Kidney glomerular epithelial cell (primary cell): Measurements from ENCODE around the gene ERFL.

Experiments used
- DNase-seq: peaks from one replicate; lab custom pipeline; 2025; lab: John Stamatoyannopoulos, UW

The ERFL gene

DNA sequence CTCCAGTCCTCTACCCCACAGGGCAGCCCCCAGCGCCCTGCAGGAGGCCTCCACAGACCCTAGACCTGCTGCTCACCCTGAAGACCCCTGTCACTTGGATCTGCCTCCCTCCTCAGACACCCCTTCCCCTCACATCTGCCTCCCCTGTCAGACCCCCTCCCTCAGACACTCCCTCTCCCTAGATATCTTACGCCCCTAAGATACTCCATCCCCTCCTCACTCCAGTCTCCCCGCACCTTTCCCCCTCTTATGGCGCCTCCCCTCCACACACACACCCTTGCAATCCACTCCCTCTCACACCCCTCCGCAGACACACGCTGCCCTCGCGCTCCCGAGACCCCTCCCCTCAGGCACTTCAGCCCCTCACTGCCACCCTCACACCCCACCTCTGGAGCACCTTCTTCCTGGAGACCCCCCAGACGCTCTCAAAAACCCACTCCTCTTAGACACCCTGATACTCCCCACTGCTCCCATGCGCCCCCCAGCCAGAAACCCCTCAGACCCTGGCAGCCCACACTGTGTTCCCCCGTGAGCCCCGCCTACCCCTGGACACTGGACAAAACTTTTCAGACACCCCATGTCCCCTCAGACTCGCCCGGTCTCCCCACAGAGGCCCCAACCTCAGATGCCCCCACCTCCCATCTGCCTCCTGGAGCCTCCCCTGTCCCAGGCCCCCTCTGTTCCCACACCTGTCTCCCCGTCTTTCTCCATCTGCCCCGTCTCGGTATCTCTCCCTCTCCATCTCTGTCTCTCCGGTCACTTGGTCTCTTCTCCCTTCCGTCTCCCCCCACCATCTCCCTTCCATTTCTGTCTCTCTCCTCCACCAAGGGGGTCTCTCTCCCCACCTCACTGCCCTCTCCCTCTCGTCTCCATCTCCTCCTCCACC, 14.5 kb downstream of the ERFL start:
- DNase-seq, result no peak

DNA sequence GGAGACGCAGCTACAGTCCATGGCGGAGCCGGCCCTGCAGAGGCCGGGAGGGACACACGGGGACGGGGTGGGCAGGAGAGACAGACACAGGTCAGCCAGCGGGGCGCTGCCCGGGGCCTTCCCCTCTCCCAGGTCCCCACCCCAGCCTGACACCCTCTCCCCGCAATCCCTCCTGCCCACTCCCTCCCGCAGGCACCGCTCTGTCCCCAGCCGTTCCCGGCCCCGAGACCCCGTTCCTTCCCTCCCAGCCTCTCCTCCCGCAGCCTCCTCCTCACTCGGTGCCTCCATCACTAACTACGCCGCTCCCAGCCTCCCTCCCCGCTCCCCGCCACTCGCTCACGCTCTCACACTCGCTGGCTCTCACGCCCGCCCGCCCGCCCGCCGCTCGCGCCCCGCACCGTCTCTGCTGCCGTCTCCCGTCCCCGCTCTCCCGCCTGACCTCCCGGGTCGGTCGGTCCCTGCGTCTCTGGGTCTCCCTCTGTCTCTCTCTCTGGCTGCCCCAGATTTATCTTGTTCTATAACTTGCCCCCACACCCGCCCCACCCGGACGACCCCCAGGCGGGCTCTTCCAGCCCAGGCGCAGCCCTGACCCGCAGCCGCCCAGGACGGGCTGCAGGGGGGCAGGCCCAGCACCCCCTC, 15.2 kb downstream of the ERFL start:
- no peak for DNase-seq

DNA sequence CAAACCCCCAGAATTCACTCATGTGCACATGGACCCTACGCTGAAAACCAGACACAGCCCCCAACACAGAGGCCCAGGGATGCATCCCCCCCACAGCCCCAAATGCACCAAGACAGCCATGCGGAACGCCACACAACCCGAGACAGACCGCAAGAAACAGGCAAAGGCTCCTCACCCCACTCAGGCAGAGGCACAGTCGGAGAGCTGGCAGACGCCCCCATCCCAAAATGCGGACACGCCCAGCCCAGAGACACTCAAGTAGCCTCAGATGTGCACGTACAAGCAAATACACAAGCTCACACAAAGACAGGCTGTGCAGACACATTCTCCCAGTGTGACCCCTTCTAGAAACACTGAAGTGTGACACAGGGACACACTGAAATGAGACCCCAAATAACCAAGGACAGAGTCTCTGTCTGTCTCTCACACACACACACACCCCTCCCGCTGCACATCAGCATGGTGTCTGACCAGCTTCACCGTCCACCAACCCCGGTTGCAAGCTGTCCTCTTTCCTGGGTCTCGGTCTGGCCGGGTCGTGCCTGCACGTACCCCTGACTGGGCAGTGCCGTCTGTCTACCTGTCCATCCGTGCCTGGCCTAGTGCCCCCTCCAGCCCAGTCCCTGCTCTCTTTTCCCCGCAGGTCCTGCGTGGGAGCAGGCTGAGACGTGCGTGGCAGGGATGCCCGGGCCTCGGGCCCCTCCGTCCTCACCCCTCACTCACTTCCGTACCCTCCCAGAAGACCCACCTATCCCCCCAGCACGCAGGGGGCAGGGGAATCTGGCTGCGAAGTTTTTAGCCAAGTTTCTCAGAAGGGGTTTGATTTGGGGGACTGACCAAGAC, 16.1 kb downstream of the ERFL start:
- no peak for DNase-seq

DNA sequence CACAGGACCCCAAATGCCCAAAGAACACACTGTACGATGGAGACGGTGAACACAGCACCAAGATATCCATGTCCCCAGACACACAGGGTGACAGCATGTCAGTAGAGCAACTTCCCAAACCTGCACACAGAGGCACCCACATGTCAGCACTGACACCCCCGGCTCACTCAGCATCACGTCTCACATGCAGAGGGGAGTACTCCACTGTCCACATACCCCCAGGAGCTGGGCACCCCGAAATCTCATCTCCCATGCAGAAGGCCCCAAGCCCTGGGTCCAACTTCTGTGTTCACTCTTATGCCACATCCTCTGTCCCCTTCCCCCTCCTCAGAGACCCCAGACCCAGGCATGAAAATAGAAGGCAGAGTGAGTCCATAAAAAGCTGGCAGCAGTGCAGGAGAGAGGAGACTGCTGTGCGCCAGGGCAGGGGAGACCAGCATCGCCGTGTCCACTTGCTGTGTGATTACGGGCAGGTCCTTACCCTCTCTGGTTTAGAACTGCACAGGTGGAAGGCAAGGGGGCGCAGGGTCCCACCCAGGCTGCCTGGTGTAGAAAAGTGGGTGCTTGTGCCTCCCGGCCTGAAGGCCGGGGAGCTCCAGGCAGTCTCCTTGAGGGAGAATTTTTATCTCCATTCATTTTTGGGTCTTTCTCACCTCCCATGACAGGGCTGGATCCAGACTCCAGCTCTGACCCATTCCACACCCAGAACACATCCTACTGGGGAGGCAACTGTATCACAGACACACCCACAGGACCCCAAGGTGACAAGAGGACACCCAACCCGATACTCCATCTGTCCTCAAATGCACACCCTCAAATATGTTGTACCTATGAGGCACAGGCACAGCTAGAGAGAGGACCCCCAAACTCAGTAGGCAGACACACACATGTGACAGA, 17.0 kb downstream of the ERFL start:
- DNase-seq, result no peak

GRCh38 chr19:41910240-41910991, 17.8 kb downstream of the ERFL start:
- DNase-seq, result no peak

DNA sequence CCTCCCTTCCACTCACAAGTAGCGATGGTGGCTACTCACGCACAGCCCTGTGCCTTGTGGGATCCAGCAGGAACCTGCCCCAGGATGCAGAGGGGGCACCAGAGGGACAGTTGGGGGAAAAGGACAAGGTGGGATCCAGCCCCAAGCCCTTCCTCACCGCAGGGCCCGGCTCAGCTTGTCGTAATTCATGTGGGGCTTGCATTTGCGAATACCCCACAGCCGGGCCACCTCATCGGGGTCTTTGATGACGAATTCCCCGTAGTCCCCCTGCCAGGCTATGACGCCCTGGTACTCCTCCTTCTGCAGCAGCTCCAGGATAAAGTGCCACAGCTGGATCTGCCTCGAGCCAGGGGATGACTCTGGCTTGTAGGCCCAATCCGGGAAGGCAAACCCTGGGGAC, 18.5 kb downstream of the ERFL start:
- no peak for DNase-seq

DNA sequence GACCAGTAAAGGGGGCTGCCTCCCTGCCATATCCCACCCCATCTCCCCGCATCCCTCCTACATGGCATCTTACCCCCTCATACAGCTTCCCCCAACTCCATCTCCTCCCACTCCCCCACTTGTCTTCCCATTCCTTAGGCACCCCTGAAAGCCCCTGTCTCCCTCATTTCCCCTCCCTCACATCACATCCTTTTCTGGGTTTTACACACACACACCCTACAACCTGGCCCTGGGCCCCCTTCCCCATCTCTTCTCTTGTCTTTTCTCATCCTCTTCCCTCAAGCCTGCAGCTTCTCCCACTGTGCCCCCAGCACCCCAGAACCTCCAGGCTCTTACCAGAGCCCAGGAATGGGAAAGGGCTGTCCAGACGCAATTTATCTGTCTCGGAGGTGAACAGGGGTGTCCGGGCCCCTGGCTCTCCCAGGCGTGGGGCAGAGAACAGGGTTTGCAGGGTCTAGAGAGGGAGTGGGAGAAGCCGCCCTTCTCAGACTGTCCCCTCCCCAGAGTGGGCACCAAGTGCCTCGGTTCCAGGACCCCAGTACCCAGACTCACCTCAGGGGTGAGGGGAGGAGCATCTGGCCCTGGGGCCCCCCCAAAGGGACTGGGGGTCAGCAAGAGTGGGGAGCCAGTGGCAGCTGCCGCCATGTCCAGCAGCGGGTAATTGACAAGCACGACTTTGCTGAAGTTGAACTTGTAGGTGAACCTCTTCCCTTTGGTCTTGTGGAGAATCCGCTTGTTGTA, 19.4 kb downstream of the ERFL start:
- no peak for DNase-seq

GRCh38 chr19:41907994-41908615, 20.1 kb downstream of the ERFL start:
- DNase-seq, result no peak

- DNase-seq, result no peak
These were observed 21.2 kb downstream of the ERFL start for GRCh38 chr19:41906916-41907680.

- DNase-seq, result no peak
These were observed 22.0 kb downstream of the ERFL start for GRCh38 chr19:41906271-41906670.

GRCh38 chr19:41905273-41906002, 22.8 kb downstream of the ERFL start:
- no peak for DNase-seq

DNA sequence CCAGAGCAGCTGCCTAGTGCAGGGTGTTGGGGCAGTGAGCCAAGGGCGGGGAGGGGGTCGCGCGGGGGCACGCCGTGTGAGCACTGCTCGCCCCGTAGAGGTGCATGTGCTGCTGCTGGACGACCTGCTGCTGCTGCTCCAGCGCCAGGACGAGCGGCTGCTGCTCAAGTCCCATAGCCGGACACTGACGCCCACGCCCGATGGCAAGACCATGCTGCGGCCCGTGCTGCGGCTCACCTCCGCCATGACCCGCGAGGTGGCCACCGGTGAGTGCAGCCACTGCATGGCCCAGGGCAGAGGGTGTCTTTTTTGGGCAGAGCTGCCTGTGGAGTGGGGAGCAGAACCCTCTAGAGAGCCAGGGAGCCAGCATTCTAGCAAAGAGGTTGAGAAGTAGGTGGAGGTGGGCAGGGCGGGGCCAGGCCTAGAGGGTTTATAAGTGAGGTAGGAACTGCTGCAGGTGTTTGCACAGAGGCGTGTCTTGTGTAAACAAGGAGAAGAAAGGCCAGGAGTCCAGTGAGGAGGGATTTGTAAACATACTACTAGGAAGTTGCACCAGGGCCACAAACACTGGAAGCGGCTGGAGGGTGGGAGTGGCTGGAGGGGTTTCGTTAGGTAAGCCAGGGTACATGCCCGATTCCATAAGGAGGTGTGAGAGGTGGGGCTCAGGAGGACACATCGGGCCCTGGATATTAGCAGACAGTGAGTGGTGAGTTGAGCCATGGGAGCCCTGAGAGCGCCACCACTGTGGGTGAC, 24.0 kb downstream of the ERFL start:
- DNase-seq, result no peak

- DNase-seq, result no peak
These were observed 24.9 kb downstream of the ERFL start for GRCh38 chr19:41903193-41903953.

DNA sequence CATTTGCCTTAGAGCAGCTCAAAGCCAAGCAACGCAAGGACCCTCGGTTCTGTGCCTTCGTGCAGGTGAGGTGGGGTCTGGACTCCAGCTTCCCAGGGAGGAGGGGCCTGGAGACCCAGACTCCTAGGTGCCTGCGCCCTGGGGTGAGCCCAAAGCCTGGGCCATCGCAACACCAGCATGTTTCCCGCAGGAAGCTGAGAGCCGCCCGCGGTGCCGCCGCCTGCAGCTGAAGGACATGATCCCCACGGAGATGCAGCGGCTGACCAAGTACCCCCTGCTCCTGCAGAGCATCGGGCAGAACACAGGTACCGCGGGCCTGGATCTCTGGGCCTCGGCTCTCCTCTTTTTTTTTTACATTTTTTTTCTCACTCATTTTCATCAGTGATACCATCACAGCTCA, 25.7 kb downstream of the ERFL start:
- DNase-seq, result no peak

DNA sequence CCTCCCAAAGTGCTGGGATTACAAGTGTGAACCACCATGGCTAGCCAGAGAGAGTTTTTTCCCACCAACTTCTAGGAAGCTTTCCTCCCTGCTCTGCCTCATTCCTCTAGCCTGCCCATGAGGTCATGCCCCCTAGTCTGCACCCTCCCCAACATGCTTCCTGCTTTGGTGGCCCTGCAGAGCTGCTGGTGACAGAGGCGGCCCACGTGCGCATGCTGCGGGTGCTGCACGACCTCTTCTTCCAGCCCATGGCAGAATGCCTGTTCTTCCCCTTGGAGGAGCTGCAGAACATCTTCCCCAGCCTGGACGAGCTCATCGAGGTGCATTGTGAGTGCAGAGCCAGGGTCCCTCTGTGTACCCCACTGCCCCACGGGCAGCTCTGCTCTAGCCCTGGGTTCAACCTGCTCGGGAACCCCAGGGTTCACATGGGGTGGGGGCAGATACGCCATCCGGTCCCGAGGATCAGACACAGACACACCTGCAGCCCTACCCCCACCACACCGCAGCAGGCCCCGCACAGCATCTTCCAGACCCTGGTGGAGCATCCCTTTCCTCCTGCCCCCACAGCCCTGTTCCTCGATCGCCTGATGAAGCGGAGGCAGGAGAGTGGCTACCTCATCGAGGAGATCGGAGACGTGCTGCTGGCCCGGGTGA, 26.4 kb downstream of the ERFL start:
- DNase-seq, result no peak

DNA sequence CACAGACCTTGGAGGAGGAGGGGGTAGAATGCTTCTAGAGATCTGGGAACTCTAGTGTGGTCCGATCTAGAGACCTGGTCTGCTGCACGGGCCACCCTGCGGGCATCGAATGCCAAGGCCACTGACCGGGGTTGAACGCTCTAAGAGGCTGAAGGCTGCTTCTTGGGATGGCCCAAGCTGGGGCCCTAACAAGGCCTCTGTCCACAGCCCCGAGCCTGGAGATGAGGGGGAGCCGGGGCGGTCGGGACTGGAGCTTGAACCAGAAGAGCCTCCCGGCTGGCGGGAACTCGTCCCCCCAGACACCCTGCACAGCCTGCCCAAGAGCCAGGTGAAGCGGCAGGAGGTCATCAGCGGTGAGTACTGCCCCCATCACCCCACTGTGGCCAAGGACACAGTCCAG, 30.0 kb downstream of the ERFL start:
- DNase-seq, result no peak
